OCI-LY7 (cell line): Measurements from ENCODE around the gene PGBD1. TPM values are rescaled to one million over a fixed set of nuclear protein-coding genes. Genes with fewer than 3 reads are reported as not detected.
"Not testable (repeated sequence)": the region's sequence is repeated elsewhere in the genome, so short reads cannot be mapped to it uniquely, and the experiment has no call there.

Source experiments
- BruUV-seq: library from RNA; stranded (reverse); fragments of 400-500 nt; replicated peaks from 2 replicates; lab custom pipeline; 2021; lab: Mats Ljungman, UMichigan
- CTCF ChIA-PET: fragments of 300-600 bp; sonication (Branson Sonifier 250); formaldehyde crosslinking; loops from one replicate; lab custom pipeline; 2022; ENCODE audit warnings: antibody characterized with exemption; ENCODE audit not compliant: unreplicated experiment; lab: Charles Lee
- POLR2A ChIA-PET: fragments of 300-600 bp; sonication (Branson Sonifier 250); formaldehyde crosslinking; loops from one replicate; lab custom pipeline; 2022; ENCODE audit warnings: antibody characterized with exemption; lab: Charles Lee
- DNase-seq: peaks from one replicate; pipeline ENCODE4 v3.0.0-alpha.2; 2015; ENCODE audit warnings: low spot score
- H2AFZ ChIP-seq: fragments of 200-600 bp; sonication (generic), shearing (Covaris generic); 2 replicates; pipeline ENCODE4 v1.6.1; 2014; ENCODE audit warnings: mild to moderate bottlenecking, antibody characterized with exemption, low read length, moderate library complexity
- H3K27ac ChIP-seq: fragments of 200-600 bp; sonication (generic); 2 replicates; pipeline ENCODE4 v1.5.1; 2014; ENCODE audit warnings: mixed run types, low read depth, mild to moderate bottlenecking, moderate library complexity, low read length, inconsistent platforms; ENCODE audit not compliant: poor library complexity, severe bottlenecking
- H3K36me3 ChIP-seq: fragments of 200-600 bp; sonication (generic); 2 replicates; pipeline ENCODE4 v1.6.1; 2014; ENCODE audit warnings: mild to moderate bottlenecking, antibody characterized with exemption, low read length, moderate library complexity, mixed read lengths; ENCODE audit not compliant: insufficient read depth
- H3K4me1 ChIP-seq: fragments of 200-600 bp; sonication (generic); 2 replicates; pipeline ENCODE4 v1.5.1; 2014; ENCODE audit warnings: mild to moderate bottlenecking, low read length; ENCODE audit not compliant: insufficient read depth, poor library complexity, severe bottlenecking
- H3K4me2 ChIP-seq: fragments of 200-600 bp; sonication (generic); 2 replicates; pipeline ENCODE4 v1.6.1; 2014; ENCODE audit warnings: mild to moderate bottlenecking, low read length
- H3K4me3 ChIP-seq: fragments of 200-600 bp; sonication (generic); 2 replicates; pipeline ENCODE4 v1.5.1; 2014; ENCODE audit warnings: mild to moderate bottlenecking, low read depth, low read length; ENCODE audit not compliant: poor library complexity, severe bottlenecking
- H3K79me2 ChIP-seq: fragments of 200-600 bp; sonication (generic); 2 replicates; pipeline ENCODE4 v1.6.1; 2016; ENCODE audit warnings: low read depth, mild to moderate bottlenecking, low read length, moderate library complexity, mixed read lengths; ENCODE audit not compliant: insufficient read depth
- H3K9me2 ChIP-seq: fragments of 200-600 bp; sonication (generic); 2 replicates; pipeline ENCODE4 v1.6.1; 2016; ENCODE audit warnings: mild to moderate bottlenecking, low read length, mixed read lengths; ENCODE audit not compliant: insufficient read depth
- H3K9me3 ChIP-seq: fragments of 200-600 bp; sonication (generic); 2 replicates; pipeline ENCODE4 v1.6.1; 2014; ENCODE audit warnings: mild to moderate bottlenecking, mixed run types, low read length, mixed read lengths
- H4K20me1 ChIP-seq: fragments of 200-600 bp; sonication (generic); 2 replicates; pipeline ENCODE4 v1.6.1; 2014; ENCODE audit warnings: mild to moderate bottlenecking, antibody characterized with exemption, low read length, moderate library complexity, mixed read lengths; ENCODE audit not compliant: insufficient read depth
- EZH2phosphoT487 ChIP-seq: fragments of 200-600 bp; sonication (generic); IDR thresholded peaks from 2 replicates; pipeline ENCODE4 v1.6.1; 2018; ENCODE audit warnings: low read depth, borderline replicate concordance, mild to moderate bottlenecking, mixed run types, antibody characterized with exemption, low read length, moderate library complexity, mixed read lengths
- intact Hi-C: fragments of 100-400 bp; cut with micrococcal nuclease; formaldehyde crosslinking; loops from one replicate; pipeline ENCODE4 v1.10.0; 2022; ENCODE audit not compliant: unreplicated experiment
- total RNA-seq, 2 experiments: library from RNA; depleted of rRNA in 1 of 2; stranded (reverse); fragments of >200 nt in 1 of 2; shearing (Covaris generic) in 1 of 2; gene quantifications; 2 replicates each; pipeline ENCODE4 v1.2.3, GENCODE V29; 2014 to 2022
- TF ChIP-seq, protein P1 (sequence below): fragments of 200-600 bp; sonication (generic); conservative IDR thresholded peaks from 2 replicates; pipeline ENCODE4 v1.5.1; 2014; ENCODE audit warnings: mild to moderate bottlenecking, antibody characterized with exemption, low read length, moderate library complexity, mixed read lengths

PGBD1 gene
- total RNA-seq, 2 experiments from 2014 or later = 1.6 to 3.3 TPM

- Histone ChIP-seq H3K79me2 (no peaks in the 10 kb centered on the region), H3K4me1 (no peaks in the 10 kb centered on the region), H3K9me2 (no peaks in the 10 kb centered on the region), H3K36me3 (no peaks in the 10 kb centered on the region), H3K9me3 (no peaks in the 10 kb centered on the region), H3K4me2 (no peak overlapping the region), H4K20me1 (no peaks in the 10 kb centered on the region), H2AFZ (no peak overlapping the region), H3K27ac (no peak overlapping the region), H3K4me3 (no peak overlapping the region)
- no peak for TF ChIP-seq EZH2phosphoT487
- TF ChIP-seq, protein P1, sequence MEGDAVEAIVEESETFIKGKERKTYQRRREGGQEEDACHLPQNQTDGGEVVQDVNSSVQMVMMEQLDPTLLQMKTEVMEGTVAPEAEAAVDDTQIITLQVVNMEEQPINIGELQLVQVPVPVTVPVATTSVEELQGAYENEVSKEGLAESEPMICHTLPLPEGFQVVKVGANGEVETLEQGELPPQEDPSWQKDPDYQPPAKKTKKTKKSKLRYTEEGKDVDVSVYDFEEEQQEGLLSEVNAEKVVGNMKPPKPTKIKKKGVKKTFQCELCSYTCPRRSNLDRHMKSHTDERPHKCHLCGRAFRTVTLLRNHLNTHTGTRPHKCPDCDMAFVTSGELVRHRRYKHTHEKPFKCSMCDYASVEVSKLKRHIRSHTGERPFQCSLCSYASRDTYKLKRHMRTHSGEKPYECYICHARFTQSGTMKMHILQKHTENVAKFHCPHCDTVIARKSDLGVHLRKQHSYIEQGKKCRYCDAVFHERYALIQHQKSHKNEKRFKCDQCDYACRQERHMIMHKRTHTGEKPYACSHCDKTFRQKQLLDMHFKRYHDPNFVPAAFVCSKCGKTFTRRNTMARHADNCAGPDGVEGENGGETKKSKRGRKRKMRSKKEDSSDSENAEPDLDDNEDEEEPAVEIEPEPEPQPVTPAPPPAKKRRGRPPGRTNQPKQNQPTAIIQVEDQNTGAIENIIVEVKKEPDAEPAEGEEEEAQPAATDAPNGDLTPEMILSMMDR = no peak
- POLR2A ChIA-PET = no interaction called here
- BruUV-seq = no TSS peak
- CTCF ChIA-PET = no interaction called here
- intact Hi-C loops = no loop called here
- DNase-seq = no peak
These were observed 29.9 kb downstream of the PGBD1 start for GRCh38 chr6:28311139-28311823.

DNA sequence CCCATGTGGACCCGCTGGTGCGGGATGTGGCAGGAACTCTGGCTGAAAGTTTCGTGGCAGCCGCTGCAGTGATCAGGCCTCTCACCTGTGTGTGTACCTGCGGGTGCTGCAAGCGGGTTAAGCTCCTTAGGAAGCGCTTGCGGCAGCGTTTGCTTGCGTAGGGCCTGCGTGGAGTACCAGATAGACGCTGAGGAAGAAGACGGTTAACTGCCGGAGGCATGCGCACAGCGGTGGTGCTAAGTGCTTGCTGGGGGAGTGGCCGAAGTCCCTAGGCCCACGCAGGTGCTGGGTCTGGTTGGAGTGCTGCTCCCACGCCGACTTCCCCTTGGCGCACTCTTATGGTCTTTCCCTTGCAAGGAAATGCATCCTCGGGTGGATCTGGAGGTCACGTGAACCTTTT, 31.6 kb downstream of the PGBD1 start:
- DNase-seq = no peak
- no peaks in the 10 kb centered on the region for H4K20me1 ChIP-seq
- no peak overlapping the region for H2AFZ ChIP-seq
- CTCF ChIA-PET = no interaction called here
- intact Hi-C loops = no loop called here
- H3K4me1 ChIP-seq = no peaks in the 10 kb centered on the region
- H3K27ac ChIP-seq = no peak overlapping the region
- BruUV-seq = no TSS peak
- POLR2A ChIA-PET = no interaction called here
- H3K4me2 ChIP-seq = no peak overlapping the region
- no peaks in the 10 kb centered on the region for H3K9me2 ChIP-seq
- H3K9me3 ChIP-seq = no peaks in the 10 kb centered on the region
- TF ChIP-seq, protein P1 = no peak
- TF ChIP-seq EZH2phosphoT487 = no peak
- no peaks in the 10 kb centered on the region for H3K79me2 ChIP-seq
- no peak overlapping the region for H3K4me3 ChIP-seq
- H3K36me3 ChIP-seq = no peaks in the 10 kb centered on the region

DNA sequence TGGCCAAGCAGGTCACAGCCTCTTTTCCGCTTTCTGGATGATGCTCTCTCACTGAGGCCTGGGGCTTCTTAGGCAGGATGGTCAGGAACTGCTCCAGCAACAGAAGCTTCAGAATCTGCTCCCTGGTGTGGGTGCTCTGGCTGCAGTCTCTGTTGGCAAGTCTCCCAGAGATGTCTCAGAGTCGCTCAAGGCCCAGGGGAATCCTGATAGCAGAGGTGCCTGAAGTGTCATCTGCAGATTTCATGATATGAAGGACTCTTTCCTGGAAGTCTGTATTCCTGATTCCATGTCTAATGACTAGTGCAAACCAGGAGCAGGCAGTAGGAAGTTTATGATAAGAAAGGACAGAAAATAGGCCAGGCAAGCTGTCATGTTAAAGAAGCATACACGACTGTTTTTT, 34.3 kb downstream of the PGBD1 start:
- Histone ChIP-seq H3K9me2 (no peaks in the 10 kb centered on the region), H3K9me3 (no peaks in the 10 kb centered on the region), H4K20me1 (no peaks in the 10 kb centered on the region), H3K36me3 (no peaks in the 10 kb centered on the region), H3K79me2 (no peaks in the 10 kb centered on the region), H3K4me1 (no peaks in the 10 kb centered on the region), H3K27ac (no peak overlapping the region), H2AFZ (no peak overlapping the region), H3K4me2 (no peak overlapping the region), H3K4me3 (no peak overlapping the region)
- ChIA-PET POLR2A (no interaction called here), CTCF (no interaction called here)
- no TSS peak for BruUV-seq
- no peak for DNase-seq
- no peak for TF ChIP-seq EZH2phosphoT487
- TF ChIP-seq, protein P1 = no peak
- intact Hi-C loops = no loop called here

- BruUV-seq, H3K4me1 ChIP-seq, H3K27ac ChIP-seq, CTCF ChIA-PET, H3K4me2 ChIP-seq, intact Hi-C loops, H3K9me2 ChIP-seq, H2AFZ ChIP-seq, POLR2A ChIA-PET, H3K4me3 ChIP-seq, H3K9me3 ChIP-seq, DNase-seq, H3K79me2 ChIP-seq, H3K36me3 ChIP-seq, H4K20me1 ChIP-seq: not testable (repeated sequence)
These were observed 36.5 kb downstream of the PGBD1 start for GRCh38 chr6:28317866-28318265.
